ENCODE measurements around the gene KRTCAP2.
"Not testable (repeated sequence)": the region's sequence is repeated elsewhere in the genome, so short reads cannot be mapped to it uniquely, and the experiment has no call there.

KRTCAP2 gene

DNA sequence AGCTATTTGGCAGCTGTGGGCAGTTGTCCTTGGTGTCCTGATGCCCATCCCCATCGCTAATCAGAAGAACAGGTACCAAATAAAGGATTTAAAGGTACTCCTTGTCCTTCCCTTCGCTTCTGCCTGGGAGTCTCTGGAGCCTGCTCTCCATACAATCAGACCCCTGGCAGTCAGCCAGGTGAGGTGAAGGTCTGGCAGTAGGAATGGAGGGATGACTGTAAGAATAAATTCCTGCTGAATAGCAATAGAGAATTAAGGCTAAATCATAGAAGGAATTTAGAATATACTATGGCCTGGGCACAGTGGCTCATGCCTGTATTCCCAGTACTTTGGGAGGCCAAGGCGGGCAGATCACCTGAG is 25.4 kb upstream of the KRTCAP2 start:
- no peak for DNase-seq

DNA sequence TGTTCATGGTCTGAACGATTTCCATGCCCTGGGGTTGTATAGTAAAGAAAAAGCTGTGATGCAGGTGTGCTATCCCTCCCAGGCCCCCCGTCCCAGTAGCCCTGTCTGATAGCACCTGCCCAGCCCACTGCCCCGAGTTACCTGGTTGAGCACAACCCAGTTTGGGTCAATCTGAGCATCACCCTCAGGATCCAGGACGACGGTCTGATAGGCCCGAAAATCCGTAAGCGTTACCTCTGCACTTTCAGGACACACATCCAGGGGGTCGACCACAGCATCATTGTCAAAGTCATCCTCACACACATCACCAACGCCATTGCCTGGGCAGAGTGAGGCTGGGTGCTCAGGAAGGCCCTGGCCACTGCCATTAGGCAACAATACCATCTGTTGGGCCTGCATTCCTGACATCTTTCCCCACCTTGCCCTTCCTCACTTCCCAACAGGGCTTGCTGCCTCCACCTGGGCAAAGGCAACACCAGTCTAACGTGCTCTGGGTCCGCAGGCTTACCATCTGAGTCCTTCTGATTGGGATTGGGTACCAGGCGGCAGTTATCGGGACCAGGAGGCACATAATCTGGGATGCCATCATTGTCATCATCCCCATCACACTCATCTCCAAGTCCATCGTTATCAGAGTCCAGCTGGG is 24.9 kb upstream of the KRTCAP2 start:
- DNase-seq: no peak

DNA sequence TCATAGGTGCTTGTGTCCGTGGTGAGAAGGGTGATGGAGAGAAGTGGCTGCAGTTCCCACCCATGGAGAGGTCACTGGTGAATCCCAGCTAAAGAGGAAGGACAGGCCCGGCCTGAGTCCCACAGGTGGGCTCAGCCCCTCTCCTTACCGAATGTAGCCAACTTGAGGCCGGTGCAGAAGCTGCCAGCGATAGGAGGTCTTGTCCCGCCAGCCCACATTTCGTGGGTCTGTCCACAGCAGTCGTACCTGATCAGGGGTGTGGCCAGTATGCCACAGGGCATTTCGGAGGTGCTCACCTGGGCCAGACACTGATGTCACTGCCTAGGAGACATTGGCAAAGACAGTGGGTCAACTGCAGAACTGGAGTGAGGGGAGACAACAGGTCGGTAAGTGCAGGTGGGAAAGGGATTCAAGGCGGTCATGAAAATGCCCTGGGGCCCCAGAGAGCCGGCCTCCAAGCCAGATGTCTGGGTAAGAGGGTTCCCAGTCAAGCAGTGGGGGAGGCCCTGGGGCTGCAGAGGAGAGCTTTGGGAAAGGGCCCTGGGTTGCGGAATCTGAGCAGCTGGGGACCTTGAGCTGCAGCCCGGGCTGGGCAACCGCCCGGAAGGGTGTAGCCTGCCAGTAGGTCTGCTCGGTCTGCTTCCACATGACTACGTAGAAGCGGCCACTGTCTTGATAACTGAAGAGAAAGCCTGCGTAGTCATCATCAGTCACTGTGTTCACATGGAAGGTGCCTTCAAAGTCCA is 24.0 kb upstream of the KRTCAP2 start:
- DNase-seq: no peak

DNA sequence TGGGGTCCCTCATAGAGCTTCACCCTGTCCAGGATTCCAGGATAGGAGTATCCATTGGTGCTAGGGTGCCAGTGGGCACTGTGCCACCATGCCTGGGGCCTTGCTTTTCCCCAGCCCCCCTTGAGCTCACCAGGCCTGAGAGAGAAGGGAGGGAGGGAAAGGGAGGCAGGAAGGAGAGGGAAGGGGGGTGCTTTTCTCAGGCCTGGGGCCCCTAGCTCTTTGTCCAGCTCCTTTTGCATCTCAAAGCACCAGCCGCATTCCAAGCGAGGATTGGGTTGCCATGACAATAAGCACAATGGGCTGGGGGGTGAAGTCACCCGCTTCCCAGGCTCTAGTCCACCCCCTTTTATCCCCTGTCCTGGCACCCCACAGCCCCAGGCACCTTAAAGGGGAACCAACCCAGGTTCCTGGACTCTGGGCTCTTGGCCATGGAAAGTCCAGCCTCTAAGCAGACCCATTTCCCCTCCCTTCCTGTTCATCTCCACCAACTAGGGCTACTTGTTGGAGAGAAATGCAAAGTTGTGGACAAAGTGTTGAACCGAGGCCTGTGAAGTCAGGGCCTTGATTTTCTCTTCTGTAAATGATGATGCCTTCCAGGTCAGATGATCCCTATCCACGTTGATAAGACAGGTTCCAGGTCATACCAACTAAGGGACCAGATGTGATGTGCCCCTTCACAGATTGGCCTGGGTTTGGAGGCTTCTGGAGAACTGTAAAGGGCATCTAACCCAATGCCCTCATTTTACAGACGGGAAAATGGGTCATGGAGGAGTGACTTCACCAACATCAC is 23.2 kb upstream of the KRTCAP2 start:
- DNase-seq: no peak

DNA sequence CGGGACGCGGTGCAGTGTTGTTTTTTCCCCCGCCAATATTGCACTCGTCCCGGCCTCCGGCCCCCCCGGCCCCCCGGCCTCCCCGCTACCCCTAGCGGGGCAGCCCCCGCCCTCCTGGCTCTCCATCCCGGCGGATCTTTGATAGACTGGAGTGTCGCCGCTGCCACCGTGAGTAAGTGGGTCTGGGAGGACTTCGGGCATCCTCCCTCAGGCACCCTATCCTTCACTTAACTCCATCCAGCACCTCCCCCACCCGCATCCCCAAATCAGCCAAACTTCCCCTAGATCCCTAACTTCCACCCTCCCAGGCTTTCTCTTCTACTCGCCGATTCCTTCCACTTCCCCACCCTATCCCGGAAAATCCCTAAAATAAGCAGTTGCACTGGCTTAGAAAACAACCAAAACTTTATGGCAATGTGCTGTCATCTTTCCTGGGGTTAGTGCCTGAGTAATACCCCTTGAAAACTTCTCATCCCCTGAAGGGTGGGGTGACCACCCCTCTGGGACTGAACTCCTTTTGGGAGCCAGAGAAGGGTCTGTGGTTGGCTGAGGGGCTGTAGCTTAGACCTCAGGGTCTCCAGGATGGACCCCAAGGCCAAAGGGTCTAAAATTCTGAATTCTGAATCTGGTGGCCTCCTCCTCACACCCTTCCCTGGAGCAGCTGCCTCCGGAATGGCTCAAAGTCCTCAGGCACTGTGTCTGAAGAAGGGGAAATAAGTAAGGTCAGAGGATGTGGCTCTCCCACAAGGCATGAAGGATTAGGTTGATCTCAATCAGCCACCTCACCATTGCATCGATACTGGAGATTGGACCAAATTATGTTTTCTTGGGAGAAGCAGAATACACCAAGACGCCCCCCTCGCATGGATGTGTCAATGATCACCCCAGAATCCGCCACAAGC is 22.3 kb upstream of the KRTCAP2 start:
- peak; percentile 62 for DNase-seq

DNA sequence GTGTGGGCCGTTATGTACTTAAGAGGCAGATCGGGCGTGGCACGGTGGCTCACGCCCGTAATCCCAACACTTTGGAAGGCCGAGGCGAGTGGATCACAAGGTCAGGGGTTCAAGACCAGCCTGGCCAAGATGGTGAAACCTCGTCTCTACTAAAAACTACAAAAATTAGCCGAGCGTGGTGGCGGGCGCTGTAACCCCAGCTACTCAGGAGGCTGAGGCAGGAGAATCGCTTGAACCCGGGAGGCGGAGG is 20.8 kb upstream of the KRTCAP2 start:
- not testable (repeated sequence) for DNase-seq

DNA sequence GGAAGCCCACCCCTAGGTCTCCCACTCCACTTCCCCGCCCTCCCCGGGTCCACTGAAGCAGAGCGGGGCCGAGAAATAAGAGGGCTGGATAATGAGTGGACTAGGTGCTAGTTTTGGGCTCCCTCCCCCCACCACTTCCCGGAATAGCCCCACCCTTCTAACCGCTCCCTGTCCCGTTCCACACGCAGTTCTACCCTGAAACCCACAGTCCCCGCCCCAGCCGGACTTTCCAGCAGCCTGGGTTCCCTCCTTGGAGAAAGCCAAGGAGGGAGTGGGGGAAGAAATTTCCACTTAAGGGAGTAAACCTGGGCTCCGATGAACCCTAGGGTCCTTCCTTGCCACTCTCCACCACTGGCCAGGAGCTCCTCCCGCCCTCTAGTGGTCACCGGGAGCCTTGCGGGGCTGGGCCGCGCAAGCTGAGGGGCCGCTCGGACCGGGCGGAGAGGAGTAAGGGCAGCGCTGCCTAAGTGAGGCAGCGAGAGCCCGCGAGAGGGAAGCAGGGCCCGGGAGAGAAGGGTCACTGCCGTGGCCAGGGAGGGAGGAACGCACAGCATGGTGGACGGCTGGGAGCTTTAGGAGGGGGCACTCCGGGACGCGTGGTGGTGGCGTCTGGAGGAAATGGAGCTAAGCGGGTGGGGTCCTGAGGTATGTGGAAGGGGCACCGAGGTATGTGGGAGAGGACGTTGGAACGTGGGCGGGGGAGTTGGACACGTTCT is 20.3 kb upstream of the KRTCAP2 start:
- DNase-seq: peak; percentile 94

DNA sequence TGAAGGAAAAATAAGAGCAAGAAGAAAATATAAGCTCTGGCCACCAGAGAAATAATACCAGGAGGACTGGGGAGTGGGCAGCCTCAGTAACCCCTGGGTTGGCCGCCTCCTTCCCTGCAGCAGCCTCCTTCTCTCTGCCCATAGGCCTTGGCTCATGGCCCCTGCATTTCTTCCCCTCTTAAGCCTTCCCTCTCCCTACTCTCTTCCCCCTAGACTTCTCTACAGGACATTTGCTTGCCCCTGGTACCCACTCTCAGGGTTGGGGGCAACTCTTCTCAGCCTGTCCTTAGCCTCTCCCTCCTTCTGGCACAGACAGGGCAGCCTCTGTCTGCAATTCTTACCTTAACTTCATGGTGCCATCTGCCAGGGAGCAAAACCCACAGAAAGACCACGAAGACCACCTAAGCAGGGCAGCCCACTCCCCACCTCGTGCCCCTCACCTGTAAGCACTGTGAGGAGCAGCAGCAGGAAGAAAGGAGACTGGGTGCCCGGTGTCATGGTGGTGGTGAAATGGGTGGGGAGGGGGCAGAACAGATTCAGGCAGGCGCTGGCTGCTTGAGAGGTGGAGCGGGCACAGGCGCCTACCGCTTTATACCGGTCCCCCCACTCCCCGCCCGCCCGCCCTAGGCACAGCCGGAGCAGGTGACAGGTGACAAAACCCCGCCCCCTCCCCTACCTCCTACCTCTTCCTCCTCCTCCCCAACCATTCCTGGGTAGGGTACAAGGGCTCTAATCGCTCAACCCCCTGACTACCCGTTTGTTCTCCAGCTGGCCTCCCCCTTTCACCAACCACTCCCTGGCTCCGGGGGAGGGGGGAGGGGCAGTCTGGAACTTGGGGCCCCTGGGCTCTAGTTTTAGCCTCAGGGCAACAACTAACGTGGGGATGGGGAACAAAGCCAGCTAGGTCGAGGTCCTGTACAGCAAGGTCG is 19.5 kb upstream of the KRTCAP2 start:
- peak; percentile 90 for DNase-seq

DNA sequence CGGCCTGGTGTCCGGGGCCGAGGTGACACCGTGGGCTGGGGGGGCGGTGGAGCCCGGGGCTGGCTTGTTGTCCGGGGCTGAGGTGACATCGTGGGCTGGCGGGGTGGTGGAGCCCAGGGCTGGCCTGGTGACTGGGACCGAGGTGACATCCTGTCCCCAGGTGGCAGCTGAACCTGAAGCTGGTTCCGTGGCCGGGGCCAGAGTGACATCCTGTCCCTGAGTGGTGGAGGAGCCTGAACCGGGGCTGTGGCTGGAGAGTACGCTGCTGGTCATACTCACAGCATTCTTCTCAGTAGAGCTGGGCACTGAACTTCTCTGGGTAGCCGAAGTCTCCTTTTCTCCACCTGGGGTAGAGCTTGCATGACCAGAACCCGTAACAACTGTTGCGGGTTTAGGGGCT is 18.8 kb upstream of the KRTCAP2 start:
- no peak for DNase-seq

DNA sequence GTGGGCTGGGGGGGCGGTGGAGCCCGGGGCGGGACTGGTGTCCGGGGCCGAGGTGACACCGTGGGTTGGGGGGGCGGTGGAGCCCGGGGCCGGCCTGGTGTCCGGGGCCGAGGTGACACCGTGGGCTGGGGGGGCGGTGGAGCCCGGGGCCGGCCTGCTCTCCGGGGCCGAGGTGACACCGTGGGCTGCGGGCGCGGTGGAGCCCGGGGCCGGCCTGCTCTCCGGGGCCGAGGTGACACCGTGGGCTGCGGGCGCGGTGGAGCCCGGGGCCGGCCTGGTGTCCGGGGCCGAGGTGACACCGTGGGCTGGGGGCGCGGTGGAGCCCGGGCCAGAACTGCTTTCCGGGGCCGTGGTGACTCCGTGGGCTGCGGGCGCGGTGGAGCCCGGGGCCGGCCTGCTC is 16.8 kb upstream of the KRTCAP2 start:
- DNase-seq: not testable (repeated sequence)

DNA sequence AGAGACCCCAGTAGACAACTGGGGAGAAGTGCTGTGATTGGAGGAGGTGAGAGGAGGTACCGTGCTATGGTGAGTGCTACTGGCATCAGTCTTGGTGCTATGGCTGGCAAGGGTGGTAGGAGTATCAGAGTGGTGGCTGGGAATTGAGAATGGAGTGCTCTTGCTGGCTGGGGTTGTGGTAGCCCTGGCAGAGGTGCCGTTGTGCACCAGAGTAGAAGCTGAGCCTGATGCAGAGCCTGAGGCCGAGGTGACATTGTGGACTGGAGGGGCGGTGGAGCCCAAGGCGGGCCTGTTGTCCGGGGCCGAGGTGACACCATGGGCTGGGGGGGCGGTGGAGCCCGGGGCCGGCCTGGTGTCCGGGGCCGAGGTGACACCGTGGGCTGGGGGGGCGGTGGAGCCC is 15.2 kb upstream of the KRTCAP2 start:
- no peak for DNase-seq

DNA sequence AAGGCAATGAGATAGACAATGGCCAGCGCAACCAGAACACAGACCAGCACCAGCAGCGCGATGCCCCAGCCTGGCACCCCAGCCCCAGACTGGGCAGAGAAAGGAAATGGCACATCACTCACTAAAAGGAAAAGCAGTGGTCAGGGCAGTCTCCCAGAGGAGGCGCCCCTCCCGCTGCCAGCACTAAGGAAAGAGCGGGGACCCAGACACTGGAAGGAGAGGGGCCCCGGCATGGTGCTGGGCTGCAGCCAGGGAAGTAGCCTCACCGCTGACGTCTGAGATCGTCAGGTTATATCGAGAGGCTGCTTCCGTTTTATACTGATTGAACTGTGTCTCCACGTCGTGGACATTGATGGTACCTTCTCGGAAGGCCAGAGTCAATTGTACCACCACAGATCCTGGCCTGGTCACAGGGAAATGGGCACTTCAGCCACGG is 14.4 kb upstream of the KRTCAP2 start:
- DNase-seq: no peak

DNA sequence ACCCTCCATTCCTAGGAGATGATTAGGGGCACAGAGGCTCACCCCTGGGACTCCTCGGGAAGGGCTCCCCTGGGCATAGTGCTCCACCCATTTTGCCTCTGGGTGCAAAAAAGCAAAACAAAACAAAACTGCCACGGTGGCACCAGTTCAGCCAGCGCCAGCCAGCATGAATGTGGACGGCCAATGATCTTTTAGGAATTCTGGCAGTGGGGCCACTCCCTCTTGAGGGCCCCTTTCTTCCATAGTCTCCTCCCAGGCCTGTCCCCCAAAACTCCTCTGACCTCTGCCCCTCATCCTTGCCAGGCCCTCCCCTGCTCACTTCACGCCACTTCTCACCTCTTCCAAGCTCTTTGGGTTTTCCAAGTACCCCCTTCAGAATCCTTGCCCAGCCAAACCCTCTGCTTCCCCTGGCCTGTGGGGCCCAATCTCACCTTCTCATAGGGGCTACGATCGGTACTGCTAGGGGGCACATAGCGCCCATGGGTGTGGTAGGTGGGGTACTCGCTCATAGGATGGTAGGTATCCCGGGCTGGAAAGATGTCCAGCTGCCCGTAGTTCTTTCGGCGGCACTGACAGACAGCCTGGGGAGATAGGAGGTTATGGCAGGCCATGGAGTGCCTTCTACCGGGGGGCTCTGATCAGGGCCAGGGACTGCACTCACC is 13.8 kb upstream of the KRTCAP2 start:
- no peak for DNase-seq

DNA sequence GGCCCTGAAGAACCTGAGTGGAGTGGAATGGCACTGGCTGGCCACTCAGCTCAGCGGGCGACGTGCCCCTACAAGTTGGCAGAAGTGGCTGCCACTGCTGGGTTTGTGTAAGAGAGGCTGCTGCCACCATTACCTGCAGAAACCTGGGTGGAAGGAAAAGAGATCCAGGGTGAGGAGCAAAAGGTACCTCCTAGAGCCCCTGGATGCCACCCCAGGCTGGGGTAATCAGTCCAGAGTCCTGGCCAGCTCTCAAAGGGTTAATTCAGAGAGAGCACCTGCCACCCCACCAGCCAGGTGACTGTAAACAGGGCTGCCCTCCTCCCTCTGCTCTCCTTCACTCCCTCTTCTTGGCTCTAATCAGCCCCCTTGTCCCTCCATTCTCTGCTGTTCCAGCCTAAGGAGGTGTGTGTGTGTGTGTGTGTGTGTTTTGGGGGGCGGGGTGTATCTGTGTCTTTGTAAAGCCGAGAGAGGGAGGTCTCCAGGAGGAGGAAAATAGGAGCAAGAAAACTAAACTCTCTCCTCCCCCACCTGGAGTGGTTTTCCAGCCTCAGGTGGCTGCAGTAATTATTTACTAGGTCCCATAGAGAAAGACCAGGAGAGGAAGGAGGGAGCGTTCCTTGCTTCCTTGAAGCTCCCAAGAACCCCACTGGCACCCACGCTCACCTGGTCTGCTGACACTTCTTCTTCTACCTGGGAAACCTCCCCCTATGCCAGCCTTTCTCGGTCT is 13.1 kb upstream of the KRTCAP2 start:
- DNase-seq: no peak

DNA sequence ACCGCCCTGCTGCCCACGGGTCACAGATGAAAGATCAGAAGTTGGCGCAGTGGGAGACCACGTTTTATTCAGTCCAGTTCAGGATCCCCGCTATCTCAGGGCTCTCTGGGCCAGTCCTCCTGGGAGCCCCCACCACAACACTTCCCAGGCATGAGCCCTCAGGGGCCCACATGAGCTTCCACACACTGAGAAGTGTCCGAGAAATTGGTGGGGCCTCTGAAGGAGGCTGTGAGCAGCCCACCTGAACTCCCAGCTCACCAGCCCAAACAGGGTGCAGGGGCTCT is 12.6 kb upstream of the KRTCAP2 start:
- DNase-seq: no peak

DNA sequence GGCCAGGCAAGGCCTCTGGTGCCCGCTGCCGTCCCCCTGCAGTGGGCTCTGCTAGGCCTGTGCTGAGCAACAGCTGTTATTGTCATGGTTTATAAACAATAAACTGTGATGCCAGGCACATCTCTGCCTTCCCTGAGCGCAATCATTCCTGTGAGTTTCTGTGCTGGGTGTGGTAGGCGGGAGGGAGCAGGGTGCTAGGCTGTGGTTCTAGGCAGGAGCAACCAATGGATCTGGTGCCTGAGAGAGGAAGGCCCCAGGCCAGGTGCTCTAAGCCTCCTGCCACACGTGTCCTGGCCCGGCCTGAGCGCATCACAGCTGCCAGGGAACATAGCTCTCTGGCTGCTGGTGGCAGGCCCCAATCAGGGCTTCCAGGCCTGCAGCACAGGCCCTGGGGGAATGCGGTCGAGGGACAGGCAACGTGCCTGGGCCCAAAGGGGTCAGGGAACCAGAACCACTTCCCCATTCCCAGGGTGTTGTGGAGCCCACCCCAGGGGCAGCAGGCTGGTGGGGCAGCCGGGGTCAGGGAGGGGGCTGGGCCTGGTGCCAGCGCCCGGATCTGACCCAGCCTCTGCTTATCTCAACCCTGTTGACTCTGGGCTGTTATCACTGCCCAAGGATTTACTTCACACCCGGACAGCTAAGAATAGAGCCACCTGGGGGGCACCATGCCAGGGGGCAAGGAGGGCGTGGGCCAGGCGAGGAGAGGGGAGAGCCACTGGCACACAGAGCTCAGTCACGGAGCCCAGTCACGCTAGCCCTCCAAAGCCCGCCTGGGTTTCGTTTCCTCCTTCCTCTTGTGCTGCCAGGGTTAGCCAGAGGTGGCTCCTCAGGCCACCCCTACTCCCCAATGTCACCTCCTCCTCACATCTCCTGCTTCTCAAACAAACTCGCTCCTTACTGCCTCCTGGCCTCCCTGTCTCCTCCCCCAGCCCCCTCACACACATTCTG is 12.0 kb upstream of the KRTCAP2 start:
- DNase-seq: no peak

DNA sequence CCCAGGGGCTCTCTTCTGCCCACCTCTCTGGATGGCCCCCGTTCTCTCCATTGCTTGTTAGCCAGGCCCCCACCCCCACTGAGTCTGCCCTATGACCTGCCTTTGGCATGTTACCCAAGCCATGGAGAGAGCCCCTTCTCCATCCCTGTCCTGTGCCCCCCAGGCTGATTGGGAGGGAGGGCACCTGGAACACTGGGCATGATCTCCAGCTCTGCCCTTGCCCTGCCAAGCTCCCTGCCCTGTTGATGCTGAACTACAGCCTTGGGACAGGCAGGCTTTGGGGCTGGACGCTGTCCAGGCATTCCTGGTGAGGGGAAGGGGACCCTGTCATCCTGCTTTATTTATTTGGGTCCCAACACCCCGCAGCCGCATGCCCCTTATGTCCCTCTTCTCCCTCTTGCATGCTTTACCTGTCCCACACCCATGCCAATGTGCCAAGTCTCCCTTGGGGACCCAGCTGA is 11.3 kb upstream of the KRTCAP2 start:
- no peak for DNase-seq

DNA sequence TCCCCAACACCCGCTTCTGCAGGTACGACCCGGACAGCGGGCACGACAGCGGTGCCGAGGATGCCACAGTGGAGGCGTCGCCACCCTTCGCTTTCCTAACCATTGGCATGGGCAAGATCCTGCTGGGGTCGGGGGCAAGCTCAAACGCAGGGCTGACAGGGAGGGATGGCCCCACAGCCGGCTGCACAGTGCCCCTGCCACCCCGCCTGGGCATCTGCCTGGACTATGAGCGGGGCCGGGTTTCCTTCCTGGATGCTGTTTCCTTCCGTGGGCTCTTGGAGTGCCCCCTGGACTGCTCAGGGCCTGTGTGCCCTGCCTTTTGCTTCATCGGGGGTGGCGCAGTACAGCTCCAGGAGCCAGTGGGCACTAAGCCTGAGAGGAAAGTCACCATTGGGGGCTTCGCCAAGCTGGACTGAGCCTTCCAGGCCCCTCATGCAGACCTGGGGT is 10.7 kb upstream of the KRTCAP2 start:
- DNase-seq: no peak

DNA sequence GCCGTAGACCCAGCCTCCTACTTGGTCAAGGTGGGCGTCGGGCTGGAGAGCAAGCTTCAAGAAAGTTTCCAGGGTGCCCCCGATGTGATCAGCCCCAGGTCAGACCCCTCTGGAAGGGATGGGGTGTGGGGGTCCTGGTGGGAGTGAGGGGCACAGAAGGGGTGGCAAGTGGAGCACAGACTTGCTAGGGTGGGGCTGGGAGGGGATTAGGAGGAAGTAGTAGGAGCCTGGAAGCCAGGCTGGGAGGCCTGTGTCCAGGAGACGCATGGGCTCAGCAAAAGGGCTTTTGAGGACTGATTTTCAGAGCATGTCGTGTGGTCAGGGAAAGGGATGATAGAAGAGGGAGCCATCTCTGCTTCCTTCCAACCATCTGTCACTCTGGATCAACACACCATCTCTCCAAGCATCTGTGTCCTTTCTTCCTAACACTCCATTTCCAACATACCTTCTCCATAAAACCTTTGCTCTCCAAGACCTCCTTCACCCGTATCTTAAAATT is 9.0 kb upstream of the KRTCAP2 start:
- DNase-seq: no peak

All from NCI-H345 (cell line).